Skeletal muscle cell (primary cell): ENCODE data around the gene PRLR.
"Not testable (repeated sequence)": the region's sequence is repeated elsewhere in the genome, so short reads cannot be mapped to it uniquely, and the experiment has no call there.

Experiments used
- DNase-seq: peaks from one replicate; pipeline ENCODE4 v3.0.0-alpha.2; 2010; ENCODE audit warnings: low read depth
- H3K4me3 ChIP-seq: 2 replicates; pipeline ENCODE4 v1.5.1; 2011; ENCODE audit warnings: low read depth, mild to moderate bottlenecking, control low read depth, low read length, moderate library complexity

Gene PRLR

DNA sequence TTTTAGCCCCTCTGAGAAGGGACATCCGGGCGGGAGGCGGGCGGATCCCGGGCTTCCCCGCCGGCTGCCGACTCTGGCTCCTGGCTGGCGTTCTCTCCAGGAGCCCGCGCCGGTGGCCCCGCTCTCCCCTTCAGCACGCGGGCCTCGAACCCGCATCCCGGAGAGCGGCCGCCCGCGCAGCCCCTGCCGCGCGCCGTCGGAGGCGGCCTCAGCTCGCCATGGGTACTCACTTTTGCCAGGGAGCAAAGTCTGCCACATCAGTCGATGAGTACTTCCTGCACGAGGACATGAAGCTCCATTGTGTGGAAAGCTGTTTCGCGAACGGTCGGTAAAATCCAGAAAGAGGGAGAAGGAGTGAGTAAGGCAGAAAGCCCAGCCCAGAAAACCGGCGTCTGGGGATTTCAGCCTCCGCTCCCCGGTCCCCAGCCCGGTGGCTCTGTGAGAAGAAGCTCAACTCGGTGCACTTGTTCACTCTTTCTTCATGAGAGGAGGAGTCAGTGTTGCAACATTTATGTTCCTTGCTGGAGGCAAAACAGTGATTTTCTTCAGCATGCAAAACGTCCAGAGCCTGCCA lies at the start of gene PRLR:
PRLR (minus strand) TSS at position 450 of the 574 bp plus-strand sequence. CDS start 140,867 bp downstream, outside the sequence.
- peak within 1 kb of the TSS; percentile 36 for H3K4me3 ChIP-seq
- DNase-seq, result no peak

GRCh38 chr5:35274839-35275509 lies 44.7 kb upstream of the PRLR start:
- DNase-seq, result no peak
- H3K4me3 ChIP-seq, result no peak overlapping the region

DNA sequence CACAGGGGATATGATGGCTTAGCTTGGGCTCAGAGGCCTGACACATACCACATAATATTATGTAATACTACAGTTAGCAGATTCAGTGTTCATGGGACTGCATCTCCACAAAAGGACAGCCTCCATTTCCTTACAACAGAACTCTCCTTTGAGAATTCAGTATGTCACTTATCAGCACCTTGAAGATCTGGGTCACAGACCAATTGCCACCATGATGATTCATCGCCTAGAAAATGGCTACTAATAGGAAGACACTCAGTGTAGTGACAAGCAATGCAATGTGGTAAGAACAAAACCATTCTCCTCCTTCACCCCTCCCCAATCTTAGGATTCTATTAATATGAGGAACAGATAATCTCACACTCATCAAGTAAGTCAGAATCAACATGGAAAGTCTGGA lies 38.7 kb upstream of the PRLR start:
- no peak for DNase-seq

DNA sequence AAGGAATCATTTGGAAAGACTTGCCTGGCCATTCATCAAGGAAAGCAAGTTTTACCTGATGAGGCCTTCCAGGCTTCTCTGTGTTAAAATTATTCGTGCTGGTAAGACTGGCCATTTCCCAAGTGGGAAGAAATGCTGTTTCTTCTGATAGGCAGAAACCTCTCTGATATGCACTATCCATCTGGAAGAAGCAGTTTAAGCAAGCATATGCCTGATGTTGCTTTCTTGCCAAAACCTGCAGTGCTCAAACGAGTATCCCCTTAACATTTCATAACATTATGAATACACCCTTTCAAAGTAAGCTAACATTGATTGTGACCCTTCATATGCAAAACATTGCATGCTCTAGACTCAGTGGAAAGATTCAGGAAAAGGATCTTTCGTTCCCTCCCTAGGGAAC lies 36.0 kb upstream of the PRLR start:
- H3K4me3 ChIP-seq, result no peak overlapping the region
- DNase-seq, result no peak

More for the DNA sequence above, 38.7 kb upstream of the PRLR start:
- H3K4me3 ChIP-seq, result no peak overlapping the region

DNA sequence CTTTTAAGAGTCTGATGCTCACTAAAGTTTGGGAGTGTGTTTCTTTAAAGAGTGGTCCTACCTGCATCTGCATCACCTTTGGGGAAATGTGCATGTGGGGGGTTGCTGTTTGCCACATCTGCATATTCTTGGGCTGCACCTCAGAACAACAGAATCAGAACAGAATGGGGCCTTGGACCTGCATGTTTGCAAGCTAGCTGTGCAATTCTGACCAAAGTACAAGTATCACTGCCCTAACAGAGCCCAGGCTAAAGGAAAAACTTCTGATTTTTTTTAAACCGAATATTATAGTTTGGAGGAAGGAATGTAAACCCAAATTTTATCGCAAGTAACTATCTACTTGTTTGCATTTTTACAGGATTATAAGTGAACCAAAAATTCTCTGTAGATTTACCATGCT lies 34.2 kb upstream of the PRLR start:
- H3K4me3 ChIP-seq, result no peak overlapping the region
- no peak for DNase-seq

DNA sequence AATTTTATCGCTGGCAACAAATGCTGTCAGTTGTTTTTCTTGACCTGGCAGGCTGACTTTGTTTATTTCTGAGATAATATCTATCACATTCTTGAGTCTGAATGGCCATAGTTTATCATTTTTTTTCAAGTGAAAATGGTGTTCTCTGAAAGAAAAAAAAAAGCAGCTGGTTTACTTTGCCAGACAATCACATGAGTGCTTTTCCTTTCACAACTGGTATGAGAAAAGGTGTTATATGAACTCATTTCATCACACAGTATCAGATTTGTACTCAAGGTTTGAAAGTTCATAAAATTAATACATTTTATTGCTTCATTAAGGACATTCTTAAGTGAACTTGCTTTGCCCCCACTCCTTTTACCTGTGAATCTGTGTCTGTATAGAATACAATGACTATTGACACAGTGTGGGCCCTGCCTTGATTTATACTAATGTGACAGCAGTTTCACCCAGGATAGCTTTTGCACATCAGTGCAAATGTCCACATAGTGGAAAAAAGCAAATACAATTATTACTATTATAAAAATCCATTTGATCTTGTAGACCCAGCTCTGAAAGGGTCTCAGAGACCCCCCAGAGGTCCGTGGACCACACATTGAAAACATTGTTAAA lies 33.1 kb upstream of the PRLR start:
- DNase-seq, result no peak
- no peak overlapping the region for H3K4me3 ChIP-seq

GRCh38 chr5:35253582-35253981 lies 23.3 kb upstream of the PRLR start:
- DNase-seq, result no peak
- H3K4me3 ChIP-seq, result no peak overlapping the region

- DNase-seq, result no peak
- no peak overlapping the region for H3K4me3 ChIP-seq
These were observed 22.7 kb upstream of the PRLR start for GRCh38 chr5:35252963-35253362.

DNA sequence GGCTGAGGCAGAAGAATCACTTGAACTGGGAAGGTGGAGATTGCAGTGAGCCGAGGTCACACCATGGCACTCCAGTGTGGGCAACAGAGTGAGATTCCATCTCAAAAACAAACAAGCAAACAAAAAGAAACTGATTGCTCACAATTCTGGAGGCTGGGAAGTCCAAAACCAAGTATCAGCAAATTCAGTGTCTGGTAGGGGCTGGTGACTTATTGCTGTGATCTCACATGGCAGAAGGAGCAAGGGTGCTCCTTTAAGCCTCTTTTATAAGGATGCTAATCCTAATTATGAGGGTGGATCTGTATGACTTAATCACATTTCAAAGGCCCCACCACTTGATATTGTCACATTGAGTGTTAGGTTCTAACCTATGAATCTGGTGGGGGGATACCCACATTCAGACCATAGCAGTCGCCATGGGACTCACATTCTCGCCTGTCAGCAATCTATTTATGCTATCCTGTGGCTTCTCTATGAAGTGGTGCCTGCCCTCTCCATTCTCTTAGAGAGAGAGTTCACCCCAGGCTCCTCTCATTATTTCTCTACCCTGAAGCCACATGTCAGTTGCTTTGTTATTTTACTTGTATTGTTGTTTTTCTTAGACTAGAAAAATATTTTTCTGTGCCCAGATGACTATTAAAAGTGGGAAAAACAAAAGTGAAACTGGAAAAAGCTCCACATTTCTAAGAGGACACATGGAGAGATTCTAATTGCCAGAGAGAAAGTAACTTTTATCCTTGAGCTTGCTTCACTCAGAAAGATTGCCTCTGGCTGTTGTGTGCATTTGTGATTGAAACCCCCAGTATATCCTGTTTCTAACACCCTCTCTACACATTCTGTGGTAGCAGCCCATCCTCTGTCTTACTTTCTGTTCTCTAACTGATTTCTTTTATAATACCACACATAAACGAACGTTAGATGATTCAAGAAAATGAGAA lies 18.8 kb upstream of the PRLR start:
- peak overlapping the region; percentile 12 for H3K4me3 ChIP-seq
- no peak for DNase-seq

- peak; percentile 19 for DNase-seq
- H3K4me3 ChIP-seq, result no peak overlapping the region
These were observed 17.4 kb upstream of the PRLR start for GRCh38 chr5:35247648-35248034.

GRCh38 chr5:35246900-35247647 lies 16.8 kb upstream of the PRLR start:
- no peak for DNase-seq

DNA sequence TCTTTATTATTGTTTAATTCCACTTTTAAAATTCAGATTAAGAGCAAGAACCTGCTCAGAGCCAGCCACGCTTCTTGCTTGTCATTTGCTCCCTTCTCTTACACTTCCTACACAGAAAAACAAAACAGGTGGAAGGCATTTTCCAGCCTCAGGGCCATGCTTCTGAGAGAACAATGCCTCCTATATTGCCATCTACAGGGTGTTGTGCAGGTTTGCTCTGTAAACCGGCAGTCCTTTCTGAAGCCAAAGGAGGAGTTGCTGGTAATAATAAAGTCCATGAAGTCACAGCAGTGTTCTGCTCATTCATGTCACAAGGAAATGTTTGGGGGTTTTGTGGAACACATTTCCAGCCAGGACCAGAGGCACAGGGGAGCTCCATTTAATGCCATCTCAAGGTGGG lies 16.1 kb upstream of the PRLR start:
- H3K4me3 ChIP-seq, result no peak overlapping the region
- no peak for DNase-seq

More at GRCh38 chr5:35246900-35247647, 16.8 kb upstream of the PRLR start:
- no peak overlapping the region for H3K4me3 ChIP-seq

DNA sequence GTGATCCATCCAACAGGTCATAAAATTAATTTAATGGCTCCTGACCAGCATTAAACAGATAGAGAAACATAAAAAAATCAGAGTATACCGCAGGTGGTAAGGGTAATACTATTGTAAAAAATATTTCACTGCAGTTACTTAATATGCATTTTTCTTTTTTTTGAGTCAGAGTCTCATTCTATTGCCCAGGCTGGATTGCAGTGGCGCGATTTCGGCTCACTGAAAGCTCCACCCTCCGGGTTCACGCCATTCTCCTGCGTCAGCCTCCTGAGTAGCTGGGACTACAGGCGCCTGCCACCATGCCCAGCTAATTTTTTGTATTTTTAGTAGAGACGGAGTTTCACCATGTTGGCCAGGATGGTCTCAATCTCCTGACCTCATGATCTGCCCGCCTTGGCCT lies 15.1 kb upstream of the PRLR start:
- not testable (repeated sequence) for DNase-seq, H3K4me3 ChIP-seq

DNA sequence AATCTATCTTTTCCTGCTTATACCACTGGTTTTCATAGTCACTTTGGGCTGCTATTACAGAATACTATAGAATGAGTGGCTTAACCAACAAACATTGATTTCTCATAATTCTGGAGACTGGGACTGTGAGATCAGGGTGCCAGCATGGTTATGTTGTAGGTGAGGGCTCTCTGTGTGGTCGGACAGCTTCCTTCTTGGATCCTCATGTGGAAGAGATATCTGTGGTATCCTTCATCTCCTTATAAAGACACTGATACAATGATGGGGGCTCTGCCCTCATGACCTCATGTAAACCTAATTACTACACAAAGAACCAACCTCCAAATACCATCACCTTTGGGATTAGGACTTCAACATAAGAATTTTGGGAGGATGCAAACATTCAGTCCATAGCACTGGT lies 13.9 kb upstream of the PRLR start:
- no peak for DNase-seq
- H3K4me3 ChIP-seq, result no peak overlapping the region

DNA sequence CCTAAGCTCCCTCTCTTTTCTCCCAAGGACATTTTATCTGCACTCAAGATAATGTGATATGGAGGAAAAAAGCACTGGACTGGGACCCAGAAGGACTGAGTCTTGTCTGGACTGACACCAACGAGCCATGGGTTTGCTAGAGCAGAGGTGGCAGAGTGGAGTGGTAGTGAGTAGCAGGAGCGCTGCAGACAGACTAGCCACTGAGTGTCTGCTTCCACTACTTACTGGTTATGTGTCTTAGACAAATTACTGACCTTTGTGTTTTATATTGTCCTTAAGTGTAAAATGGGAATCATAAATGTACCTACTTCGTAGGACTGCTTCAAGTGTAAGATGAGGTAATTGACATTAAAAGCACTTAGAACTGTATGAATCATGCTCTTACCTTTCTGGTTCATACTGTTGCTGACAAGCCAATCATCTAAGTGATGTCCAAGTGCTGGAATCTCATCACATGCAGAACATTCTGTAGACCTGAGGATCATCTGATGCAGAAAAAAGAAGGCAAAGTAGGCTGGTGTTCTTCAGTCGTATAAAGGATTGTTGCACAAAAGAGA lies 12.5 kb upstream of the PRLR start:
- DNase-seq, result no peak
- H3K4me3 ChIP-seq, result no peak overlapping the region

DNA sequence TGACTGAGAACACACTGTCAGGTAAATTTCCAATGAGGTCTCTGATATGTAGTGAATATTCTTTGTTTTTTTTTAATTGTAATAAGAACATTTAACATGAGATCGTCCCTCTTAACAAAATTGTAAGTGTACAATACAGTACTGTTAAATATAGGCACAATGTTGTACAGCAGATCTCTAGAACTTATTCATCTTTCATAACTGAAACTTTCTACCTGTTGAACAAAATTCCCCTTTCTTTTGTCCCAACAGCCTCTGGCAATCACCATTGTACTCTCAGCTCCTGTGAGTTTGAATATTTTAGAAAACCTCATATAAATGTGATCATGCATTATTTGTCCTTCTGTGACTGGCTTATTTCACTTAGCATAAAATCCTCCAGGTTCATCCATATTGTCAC lies 10.6 kb upstream of the PRLR start:
- DNase-seq, result no peak
- no peak overlapping the region for H3K4me3 ChIP-seq

DNA sequence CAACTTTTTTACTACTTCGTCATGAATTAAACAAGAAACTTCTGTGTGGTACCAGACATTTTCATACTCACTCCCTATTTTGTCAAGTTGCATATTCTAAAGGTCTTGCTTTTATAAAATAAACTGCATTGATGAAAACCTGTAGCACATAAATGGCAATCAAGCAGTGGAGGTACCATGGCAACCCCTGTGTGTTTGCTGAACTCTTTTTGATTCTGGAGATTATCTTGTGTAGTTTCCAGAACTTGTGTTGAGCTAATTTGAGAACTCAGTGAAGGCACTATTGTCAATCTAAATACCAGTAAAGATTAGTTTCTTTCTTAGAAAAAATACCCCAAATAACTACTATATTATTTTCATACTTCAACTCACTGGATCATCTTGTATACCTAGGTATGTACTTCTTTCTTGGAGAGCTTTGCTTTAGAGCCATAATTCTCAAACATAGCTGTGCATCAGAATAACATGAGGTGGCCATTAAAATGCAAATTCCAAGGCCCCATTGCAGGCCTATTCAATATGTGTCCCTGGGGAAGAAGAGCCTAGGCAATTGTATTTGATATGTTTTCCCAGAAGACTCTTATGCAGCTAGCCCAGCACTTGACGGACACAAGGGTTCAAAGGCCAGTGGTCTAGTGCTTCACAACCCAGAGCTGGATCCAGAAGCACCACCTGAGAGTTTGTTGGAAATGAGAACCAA lies 9.8 kb upstream of the PRLR start:
- DNase-seq, result no peak
- no peak overlapping the region for H3K4me3 ChIP-seq

- no peak overlapping the region for H3K4me3 ChIP-seq
- no peak for DNase-seq
These were observed 9.2 kb upstream of the PRLR start for GRCh38 chr5:35239476-35239875.
